ENCODE data around the gene RXFP2.

- TF ChIP-seq CTCF (IDR thresholded peaks at IDR 0.05 in 2 of 3, conservative IDR thresholded peaks at IDR 0.05 in 1 of 3; ENCODE audit: insufficient read depth in 2 of 3, low read depth in 1 of 3, low read length in 3 of 3) (no peak), PHB2 (IDR thresholded peaks at IDR 0.05; ENCODE audit: low read depth) (no peak), NR4A1 (CRISPR knock-in tag; IDR thresholded peaks at IDR 0.05) (no peak), NR4A1 (tag; IDR thresholded peaks at IDR 0.05) (no peak), FOXJ3 (CRISPR knock-in tag; IDR thresholded peaks at IDR 0.05) (no peak)
These were observed 61.8 kb downstream of the RXFP2 start for GRCh38 chr13:31801088-31801487.

Measured in K562 (cell line).